Stimulated activated CD8-positive, alpha-beta memory T cell treated with anti-CD3 and anti-CD28 coated beads, Interleukin-7, amount 100 ng/mL, for 1 hour (primary cell): ENCODE results near the gene CLDN3.
A peak's percentile ranks its signal among the peaks of the same experiment; 100 is the strongest.

Experiments
- DNase-seq, 2 donors: peaks; one replicate each; pipeline ENCODE4 v3.0.0-alpha.2; 2020; ENCODE audit warnings: low read depth in 2 of 2

Gene CLDN3

GRCh38 chr7:73770860-73771670, 995 bp upstream of the CLDN3 start:
- no peak for DNase-seq

- DNase-seq, result no peak
Measured at GRCh38 chr7:73769481-73770001, 529 bp downstream of the CLDN3 start.

GRCh38 chr7:73768641-73769480, 1.2 kb downstream of the CLDN3 start:
- no peak for DNase-seq

- DNase-seq, result no peak
Measured at GRCh38 chr7:73766556-73767229, 3.4 kb downstream of the CLDN3 start.

GRCh38 chr7:73762659-73762999, 7.4 kb downstream of the CLDN3 start:
- DNase-seq, result no peak

- no peak for DNase-seq
Measured at GRCh38 chr7:73761854-73762658, 8.0 kb downstream of the CLDN3 start.

- no peak for DNase-seq
Measured at GRCh38 chr7:73758581-73759138, 11.4 kb downstream of the CLDN3 start.

GRCh38 chr7:73749931-73750776, 19.9 kb downstream of the CLDN3 start:
- no peak for DNase-seq

- DNase-seq, result no peak
Measured at GRCh38 chr7:73746378-73746777, 23.7 kb downstream of the CLDN3 start.

GRCh38 chr7:73742753-73743641, 27.1 kb downstream of the CLDN3 start:
- no peak for DNase-seq

GRCh38 chr7:73742338-73742752, 27.7 kb downstream of the CLDN3 start:
- no peak for DNase-seq

- no peak for DNase-seq
Measured at GRCh38 chr7:73741600-73741999, 28.5 kb downstream of the CLDN3 start.

- no peak for DNase-seq
Measured at GRCh38 chr7:73740771-73741170, 29.3 kb downstream of the CLDN3 start.

GRCh38 chr7:73740212-73740611, 29.9 kb downstream of the CLDN3 start:
- DNase-seq, result no peak

GRCh38 chr7:73739387-73739767, 30.7 kb downstream of the CLDN3 start:
- no peak for DNase-seq

- DNase-seq, result peak; percentile 99 to 100
Measured at GRCh38 chr7:73738612-73739386, 31.3 kb downstream of the CLDN3 start, which contains the start of gene ABHD11. Gene ABHD11 (minus strand): TSS chr7:73738802. CDS start chr7:73738770, 32 bp downstream.

GRCh38 chr7:73738220-73738611, 31.9 kb downstream of the CLDN3 start:
- DNase-seq, result peak in 1 of 2 donors; percentile 44
